PC-3 (cell line): ENCODE results near the gene GPR176. TPM values are rescaled to one million over a fixed set of nuclear protein-coding genes. Genes with fewer than 3 reads are reported as not detected.

Experiments
- ATAC-seq: fragments of 200-7000 bp; cut with Tn5 transposase; 2 replicates; pipeline ENCODE4 v1.9.1; 2020; ENCODE audit warnings: mild to moderate bottlenecking, moderate library complexity
- BruUV-seq: library from RNA; stranded (reverse); fragments of 400-500 nt; replicated peaks from 2 replicates; lab custom pipeline; 2021; lab: Mats Ljungman, UMichigan
- CTCF ChIA-PET: fragments of 300-600 bp; sonication (Branson Sonifier 250); formaldehyde crosslinking; loops from one replicate; lab custom pipeline; 2022; ENCODE audit warnings: antibody characterized with exemption; lab: Charles Lee
- POLR2A ChIA-PET: fragments of 300-600 bp; sonication (Branson Sonifier 250); formaldehyde crosslinking; loops from one replicate; lab custom pipeline; 2022; ENCODE audit warnings: antibody characterized with exemption; ENCODE audit not compliant: unreplicated experiment; lab: Charles Lee
- DNase-seq: peaks from one replicate; pipeline ENCODE4 v3.0.0-alpha.2; 2015
- H2AFZ ChIP-seq: fragments of 300-600 bp; sonication (generic); 2 replicates; pipeline ENCODE4 v1.6.0; 2016; ENCODE audit warnings: antibody characterized with exemption, low read length
- H3F3A ChIP-seq: fragments of 300-600 bp; sonication (generic); one replicate; pipeline ENCODE4 v1.6.0; 2017; ENCODE audit warnings: antibody characterized with exemption, low read length, control low read depth, mild to moderate bottlenecking; ENCODE audit not compliant: unreplicated experiment
- H3K27ac ChIP-seq: fragments of 300-600 bp; sonication (generic); 2 replicates; pipeline ENCODE4 v1.5.1; 2016; ENCODE audit warnings: mild to moderate bottlenecking, low read length
- H3K27me3 ChIP-seq: fragments of 300-600 bp; sonication (generic); 2 replicates; pipeline ENCODE4 v1.6.1; 2016; ENCODE audit warnings: low read length, mixed read lengths
- H3K36me3 ChIP-seq: fragments of 300-600 bp; sonication (generic); 2 replicates; pipeline ENCODE4 v1.6.1; 2016; ENCODE audit warnings: low read depth, mixed run types, low read length, mixed read lengths
- H3K4me1 ChIP-seq: fragments of 300-600 bp; sonication (generic); 2 replicates; pipeline ENCODE4 v1.5.1; 2016; ENCODE audit warnings: low read length; ENCODE audit not compliant: insufficient read depth
- H3K4me2 ChIP-seq: fragments of 300-600 bp; sonication (generic); 2 replicates; pipeline ENCODE4 v1.6.0; 2016; ENCODE audit warnings: low read length
- H3K4me3 ChIP-seq: fragments of 300-600 bp; sonication (generic); 2 replicates; pipeline ENCODE4 v1.5.1; 2016; ENCODE audit warnings: mild to moderate bottlenecking, low read length, mixed read lengths
- H3K79me2 ChIP-seq: fragments of 300-600 bp; sonication (generic); 2 replicates; pipeline ENCODE4 v1.6.1; 2017; ENCODE audit warnings: low read length, mixed read lengths
- H3K9ac ChIP-seq: fragments of 300-600 bp; sonication (generic); 2 replicates; pipeline ENCODE4 v1.6.0; 2016; ENCODE audit warnings: mild to moderate bottlenecking, low read length
- H3K9me2 ChIP-seq: fragments of 300-600 bp; sonication (generic); replicated peaks from 2 replicates; pipeline ENCODE4 v1.6.1; 2016; ENCODE audit warnings: mixed run types, low read length, mixed read lengths
- H3K9me3 ChIP-seq: fragments of 300-600 bp; sonication (generic); 2 replicates; pipeline ENCODE4 v1.6.1; 2016; ENCODE audit warnings: low read length, mixed read lengths
- H4K20me1 ChIP-seq: fragments of 300-600 bp; sonication (generic); 2 replicates; pipeline ENCODE4 v1.6.1; 2016; ENCODE audit warnings: low read length, mixed read lengths
- CTCF ChIP-seq: fragments of 300-600 bp; sonication (generic); conservative IDR thresholded peaks from 2 replicates; pipeline ENCODE4 v1.5.1; 2017; ENCODE audit warnings: antibody characterized with exemption, low read depth, mild to moderate bottlenecking, low read length
- EZH2 ChIP-seq: fragments of 300-600 bp; sonication (generic); IDR thresholded peaks from one replicate; pipeline ENCODE4 v1.6.1; 2017; ENCODE audit warnings: antibody characterized with exemption, mild to moderate bottlenecking, low read length; ENCODE audit not compliant: unreplicated experiment
- EZH2phosphoT487 ChIP-seq: fragments of 300-600 bp; sonication (generic); IDR thresholded peaks from 2 replicates; pipeline ENCODE4 v1.6.1; 2018; ENCODE audit warnings: mild to moderate bottlenecking, antibody characterized with exemption, low read length, borderline replicate concordance
- intact Hi-C: fragments of 100-400 bp; cut with micrococcal nuclease; formaldehyde crosslinking; loops from 2 replicates; pipeline ENCODE4 v1.9.0; 2023
- total RNA-seq: library from RNA; depleted of rRNA; stranded (reverse); fragments of >200 nt; gene quantifications from 2 replicates; pipeline ENCODE4 v1.2.3, GENCODE V29; 2014

The GPR176 gene
- total RNA-seq, 1 experiment from 2014 or later, result 27.8 TPM

- Histone ChIP-seq H2AFZ (peak overlapping the region; percentile 93), H3K4me3 (peak overlapping the region; percentile 97), H3K4me1 (peaks cover 52% of the 10 kb centered on the region), H3K9me3 (no peaks in the 10 kb centered on the region), H3K27me3 (no peaks in the 10 kb centered on the region), H3K27ac (peak overlapping the region; percentile 73), H3K36me3 (no peaks in the 10 kb centered on the region), H3K9ac (peak overlapping the region; percentile 84), H3K4me2 (peak overlapping the region; percentile 98), H4K20me1 (no peaks in the 10 kb centered on the region), H3K79me2 (peaks cover 11% of the 10 kb centered on the region), H3F3A (peaks cover 7% of the 10 kb centered on the region), H3K9me2 (no peaks in the 10 kb centered on the region)
- BruUV-seq, result TSS peak; percentile 78
- CTCF ChIA-PET, result interaction anchor here (0.5 kb wide), 1 partner anchor 51 kb away, joined by 3 read pairs; no protein-coding TSS in a partner anchor
- POLR2A ChIA-PET, result interaction anchor here (0.6 kb wide), 1 partner anchor 150 kb away, joined by 4 read pairs; no protein-coding TSS in a partner anchor
- intact Hi-C loops, result loop anchor here (10.0 kb wide), 1 partner anchor 251 kb away; the partner anchor contains the start of gene SRP14
- DNase-seq (no peak), ATAC-seq (no peak)
- TF ChIP-seq EZH2 (no peak), EZH2phosphoT487 (no peak)
These were observed 136.7 kb downstream of the GPR176 start for GRCh38 chr15:39783244-39783820.

- H3K9ac ChIP-seq, result peak within 1 kb of the TSS; percentile 84
- ATAC-seq, result peak; percentile 88
- no peaks in the 10 kb centered on the region for H3K36me3 ChIP-seq
- intact Hi-C loops, result loop anchor here (10.0 kb wide), 1 partner anchor 252 kb away; the partner anchor contains the start of gene SRP14
- H3K9me3 ChIP-seq, result no peaks in the 10 kb centered on the region
- H3K27ac ChIP-seq, result peak within 1 kb of the TSS; percentile 73
- H3K4me3 ChIP-seq, result peak within 1 kb of the TSS; percentile 97
- peak within 1 kb of the TSS; percentile 98 for H3K4me2 ChIP-seq
- ChIA-PET CTCF (interaction anchor here (0.5 to 0.6 kb wide), 2 partner anchors 51 to 273 kb away, joined by 3 read pairs; no protein-coding TSS in a partner anchor), POLR2A (interaction anchor here (0.6 kb wide), 1 partner anchor 456 kb away, joined by 4 read pairs; no protein-coding TSS in a partner anchor)
- H2AFZ ChIP-seq, result peak within 1 kb of the TSS; percentile 93
- no peaks in the 10 kb centered on the region for H4K20me1 ChIP-seq
- no peaks in the 10 kb centered on the region for H3K9me2 ChIP-seq
- peaks cover 49% of the 10 kb centered on the region for H3K4me1 ChIP-seq
- no TSS peak for BruUV-seq
- H3F3A ChIP-seq, result peaks cover 7% of the 10 kb centered on the region
- DNase-seq, result peak; percentile 97
- peaks cover 11% of the 10 kb centered on the region for H3K79me2 ChIP-seq
- H3K27me3 ChIP-seq, result no peaks in the 10 kb centered on the region
- TF ChIP-seq EZH2 (no peak), CTCF (no peak), EZH2phosphoT487 (no peak)
These were observed 137.5 kb downstream of the GPR176 start, which contains the start of gene FSIP1 for GRCh38 chr15:39782441-39783138. TSS of gene FSIP1 (minus strand) at chr15:39782841. CDS start at chr15:39776524, 6,317 bp downstream.

- H3F3A ChIP-seq, result peaks cover 7% of the 10 kb centered on the region
- no peaks in the 10 kb centered on the region for H4K20me1 ChIP-seq
- intact Hi-C loops, result loop anchor here (10.0 kb wide), 1 partner anchor 253 kb away; the partner anchor contains the start of gene SRP14
- H3K4me2 ChIP-seq, result peak overlapping the region; percentile 94
- no peaks in the 10 kb centered on the region for H3K9me3 ChIP-seq
- no peak for ATAC-seq
- H3K27me3 ChIP-seq, result no peaks in the 10 kb centered on the region
- H3K4me1 ChIP-seq, result peaks cover 42% of the 10 kb centered on the region
- TSS peak; percentile 44 for BruUV-seq
- H3K27ac ChIP-seq, result no peak overlapping the region
- peak overlapping the region; percentile 97 for H3K4me3 ChIP-seq
- ChIA-PET CTCF (no interaction called here), POLR2A (no interaction called here)
- H2AFZ ChIP-seq, result peak overlapping the region; percentile 93
- DNase-seq, result no peak
- H3K9me2 ChIP-seq, result no peaks in the 10 kb centered on the region
- no peak overlapping the region for H3K9ac ChIP-seq
- H3K79me2 ChIP-seq, result peaks cover 11% of the 10 kb centered on the region
- TF ChIP-seq EZH2, result no peak
- no peak for TF ChIP-seq CTCF
- no peak for TF ChIP-seq EZH2phosphoT487
- H3K36me3 ChIP-seq, result no peaks in the 10 kb centered on the region
These were observed 138.1 kb downstream of the GPR176 start for GRCh38 chr15:39781967-39782302.
